Activated CD8-positive, alpha-beta T cell treated with anti-CD3 and anti-CD28 coated beads for 36 hours (primary cell): ENCODE measurements around the gene RMDN3. TPM values are rescaled to one million over a fixed set of nuclear protein-coding genes. Genes with fewer than 3 reads are reported as not detected.

Experiments used
- ATAC-seq: fragments of 200-7000 bp; cut with Tn5 transposase; one replicate; pipeline ENCODE4 v1.10.0; 2021; ENCODE audit warnings: mild to moderate bottlenecking, moderate library complexity
- CTCF ChIA-PET: fragments of 350-600 bp; sonication (Branson Sonifier 250); formaldehyde crosslinking; loops from one replicate; lab custom pipeline; 2021; ENCODE audit warnings: antibody characterized with exemption; lab: Charles Lee
- POLR2A ChIA-PET: fragments of 350-600 bp; sonication (Branson Sonifier 250); formaldehyde crosslinking; loops from one replicate; lab custom pipeline; 2021; ENCODE audit warnings: antibody characterized with exemption; lab: Charles Lee
- DNase-seq: peaks from one replicate; pipeline ENCODE4 v3.0.0-alpha.2; 2020
- H3K27ac Mint-ChIP-seq: one replicate; pipeline ENCODE4 v1.8.0; 2021; ENCODE audit warnings: mild to moderate bottlenecking, mixed read lengths
- H3K27me3 Mint-ChIP-seq: one replicate; pipeline ENCODE4 v1.8.0; 2021; ENCODE audit warnings: mixed read lengths
- H3K36me3 Mint-ChIP-seq: one replicate; pipeline ENCODE4 v1.8.0; 2021; ENCODE audit warnings: low read depth, mixed read lengths
- H3K4me1 Mint-ChIP-seq: one replicate; pipeline ENCODE4 v1.8.0; 2021; ENCODE audit warnings: low read depth, mixed read lengths
- H3K4me3 Mint-ChIP-seq: one replicate; pipeline ENCODE4 v1.8.0; 2021; ENCODE audit warnings: mild to moderate bottlenecking, moderate library complexity, mixed read lengths
- H3K9me3 Mint-ChIP-seq: one replicate; pipeline ENCODE4 v1.8.0; 2021; ENCODE audit warnings: mixed read lengths
- CTCF ChIP-seq: fragments of 200-600 bp; IDR thresholded peaks from one replicate; pipeline ENCODE4 v1.8.0; 2022; ENCODE audit warnings: antibody characterized with exemption, mild to moderate bottlenecking
- intact Hi-C: fragments of 100-400 bp; cut with micrococcal nuclease; formaldehyde crosslinking; loops from one replicate; pipeline ENCODE4 v1.10.0; 2022
- total RNA-seq, 2 experiments: library from RNA; stranded (reverse); gene quantifications; one replicate each; pipeline ENCODE4 v1.2.3, GENCODE V29; 2021

RMDN3 gene
- total RNA-seq, 2 experiments from 2014 or later = 20.8 to 21.6 TPM

- CTCF ChIA-PET = interaction anchor here (1.3 kb wide), 1 partner anchor 15 kb away, joined by 3 read pairs; no protein-coding TSS in a partner anchor
- POLR2A ChIA-PET = no interaction called here
- TF ChIP-seq CTCF = no peak
- intact Hi-C loops = no loop called here
- no peaks in the 10 kb centered on the region for H3K27me3 Mint-ChIP-seq
- no peaks in the 10 kb centered on the region for H3K9me3 Mint-ChIP-seq
- no peak overlapping the region for H3K27ac Mint-ChIP-seq
- H3K4me3 Mint-ChIP-seq = no peak overlapping the region
- DNase-seq (no peak), ATAC-seq (no peak)
- H3K36me3 Mint-ChIP-seq = peaks cover 15% of the 10 kb centered on the region
- peaks cover 16% of the 10 kb centered on the region for H3K4me1 Mint-ChIP-seq
Measured at GRCh38 chr15:40775007-40775406, 20.0 kb upstream of the RMDN3 start.

DNA sequence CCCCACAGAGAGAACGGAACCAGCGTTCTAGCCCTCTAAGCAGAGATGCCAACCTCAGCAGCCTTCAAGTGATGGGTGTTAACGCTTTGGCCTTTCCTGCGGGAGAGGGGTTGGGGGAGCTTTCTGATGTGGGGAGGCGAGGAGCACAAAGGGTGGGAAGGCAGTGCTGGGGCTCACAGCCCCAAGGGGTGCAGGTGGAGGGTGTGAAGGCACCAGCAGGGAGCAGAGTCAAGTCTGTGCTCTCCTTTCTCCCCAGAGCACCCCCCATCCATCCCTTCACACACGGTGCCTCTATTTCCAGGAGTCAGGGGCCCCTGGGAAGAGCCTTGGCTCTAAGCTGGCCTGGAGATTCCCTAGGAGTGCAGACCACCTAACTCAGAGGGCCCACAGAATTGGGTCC lies 18.8 kb upstream of the RMDN3 start:
- H3K27ac Mint-ChIP-seq = no peak overlapping the region
- ATAC-seq (no peak), DNase-seq (no peak)
- peaks cover 28% of the 10 kb centered on the region for H3K4me1 Mint-ChIP-seq
- intact Hi-C loops = no loop called here
- ChIA-PET CTCF (interaction anchor here (0.8 to 2.7 kb wide), 2 partner anchors 9 to 184 kb away, joined by 3 to 16 read pairs; no protein-coding TSS in a partner anchor), POLR2A (no interaction called here)
- H3K27me3 Mint-ChIP-seq = no peaks in the 10 kb centered on the region
- no peaks in the 10 kb centered on the region for H3K9me3 Mint-ChIP-seq
- H3K36me3 Mint-ChIP-seq = peaks cover 14% of the 10 kb centered on the region
- no peak overlapping the region for H3K4me3 Mint-ChIP-seq
- TF ChIP-seq CTCF = no peak

- Mint-ChIP-seq H3K27me3 (no peaks in the 10 kb centered on the region), H3K9me3 (no peaks in the 10 kb centered on the region), H3K4me1 (peaks cover 32% of the 10 kb centered on the region), H3K27ac (no peak overlapping the region), H3K36me3 (peaks cover 13% of the 10 kb centered on the region), H3K4me3 (no peak overlapping the region)
- DNase-seq = no peak
- intact Hi-C loops = no loop called here
- TF ChIP-seq CTCF = no peak
- POLR2A ChIA-PET = no interaction called here
- CTCF ChIA-PET = interaction anchor here (0.8 to 2.7 kb wide), 2 partner anchors 9 to 184 kb away, joined by 3 to 16 read pairs; no protein-coding TSS in a partner anchor
- no peak for ATAC-seq
Measured at GRCh38 chr15:40773496-40773895, 18.4 kb upstream of the RMDN3 start.

DNA sequence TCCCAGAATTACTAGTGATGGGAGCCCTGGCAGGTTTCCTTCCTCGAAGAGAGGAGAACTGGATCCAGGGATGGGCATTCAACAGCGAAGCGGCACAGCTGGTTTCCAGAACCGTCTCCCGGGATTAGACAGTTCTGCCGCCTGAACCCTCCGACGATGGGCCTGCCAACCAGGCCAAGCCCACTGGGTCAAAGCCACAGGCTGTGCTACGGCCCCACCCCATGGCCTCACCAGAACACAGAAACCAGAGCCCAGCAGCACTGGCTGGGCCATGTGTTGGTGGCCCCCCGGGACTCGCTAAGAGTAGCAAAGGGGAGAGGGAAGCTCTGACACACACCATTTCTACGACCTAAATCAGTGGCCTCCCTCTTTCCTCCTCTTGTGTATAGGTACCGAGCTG lies 17.0 kb upstream of the RMDN3 start:
- H3K9me3 Mint-ChIP-seq = no peaks in the 10 kb centered on the region
- no peaks in the 10 kb centered on the region for H3K27me3 Mint-ChIP-seq
- H3K36me3 Mint-ChIP-seq = peaks cover 13% of the 10 kb centered on the region
- H3K4me3 Mint-ChIP-seq = no peak overlapping the region
- DNase-seq (no peak), ATAC-seq (no peak)
- H3K27ac Mint-ChIP-seq = no peak overlapping the region
- H3K4me1 Mint-ChIP-seq = peaks cover 36% of the 10 kb centered on the region
- ChIA-PET CTCF (interaction anchor here (1.2 to 2.7 kb wide), 2 partner anchors 10 to 16 kb away, joined by 3 to 16 read pairs; no protein-coding TSS in a partner anchor), POLR2A (interaction anchor here (1.1 to 3.8 kb wide), 2 partner anchors 11 to 34 kb away, joined by 4 to 14 read pairs; partner anchors contain the start of gene ZFYVE19)
- intact Hi-C loops = no loop called here
- TF ChIP-seq CTCF = no peak

DNA sequence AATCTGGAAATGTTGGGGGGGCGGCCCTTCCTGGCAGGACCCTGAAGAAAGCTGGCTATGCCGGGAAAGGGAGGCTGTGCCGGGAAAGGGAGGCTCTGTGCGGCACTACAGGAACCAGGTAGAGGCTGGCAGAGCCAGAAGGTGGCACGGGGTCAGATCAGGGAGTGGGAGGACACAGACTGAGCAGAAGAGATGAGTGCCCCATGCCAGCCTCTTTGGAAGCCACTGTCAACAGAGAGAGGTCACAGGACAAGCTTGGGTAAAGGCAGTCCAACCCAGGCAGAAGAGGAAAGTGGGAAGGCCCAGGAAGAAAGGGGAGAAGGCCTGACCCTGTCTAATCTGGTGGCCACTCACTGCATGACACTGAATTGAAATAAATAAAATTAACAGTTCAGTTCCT lies 16.2 kb upstream of the RMDN3 start:
- Mint-ChIP-seq H3K4me3 (no peak overlapping the region), H3K27me3 (no peaks in the 10 kb centered on the region), H3K36me3 (peaks cover 7% of the 10 kb centered on the region), H3K4me1 (peaks cover 33% of the 10 kb centered on the region), H3K27ac (no peak overlapping the region), H3K9me3 (no peaks in the 10 kb centered on the region)
- no peak for ATAC-seq
- intact Hi-C loops = no loop called here
- no peak for TF ChIP-seq CTCF
- ChIA-PET CTCF (interaction anchor here (1.2 to 2.7 kb wide), 2 partner anchors 11 to 15 kb away, joined by 3 to 16 read pairs; no protein-coding TSS in a partner anchor), POLR2A (interaction anchor here (1.1 to 3.8 kb wide), 2 partner anchors 12 to 35 kb away, joined by 4 to 14 read pairs; partner anchors contain the start of gene ZFYVE19)
- no peak for DNase-seq
